GM12878 (cell line): ENCODE results near the gene WDR86. TPM values are rescaled to one million over a fixed set of nuclear protein-coding genes. Genes with fewer than 3 reads are reported as not detected.

Source experiments
- ATAC-seq: fragments of 200-7000 bp; cut with Tn5 transposase; 3 replicates; pipeline ENCODE4 v1.9.1; 2020; ENCODE audit warnings: mild to moderate bottlenecking, moderate library complexity
- BruUV-seq: library from RNA; stranded (reverse); fragments of 400-500 nt; replicated peaks from 2 replicates; lab custom pipeline; 2021; lab: Mats Ljungman, UMichigan
- CTCF ChIA-PET: fragments of 300-600 bp; sonication (Branson Sonifier 250); formaldehyde crosslinking; extraction: SDS; loops from one replicate; lab custom pipeline; 2021; ENCODE audit warnings: inconsistent platforms; lab: Yijun Ruan, JAX
- POLR2A ChIA-PET: fragments of 350-600 bp; formaldehyde crosslinking; extraction: SDS; loops from one replicate; lab custom pipeline; 2021; ENCODE audit warnings: inconsistent platforms; lab: Charles Lee
- RAD21 ChIA-PET: fragments of 300-600 bp; sonication (Branson Sonifier 250); formaldehyde crosslinking; loops from one replicate; lab custom pipeline; 2023; ENCODE audit warnings: antibody characterized with exemption; ENCODE audit not compliant: unreplicated experiment; lab: Charles Lee
- SMC1A ChIA-PET: fragments of 300-600 bp; sonication (Branson Sonifier 250); formaldehyde crosslinking; loops from one replicate; lab custom pipeline; 2023; ENCODE audit not compliant: unreplicated experiment, uncharacterized antibody; lab: Charles Lee
- DNase-seq: peaks from one replicate; pipeline ENCODE4 v3.0.0-alpha.2; 2011; ENCODE audit warnings: low read depth, low spot score
- FAIRE-seq: peaks from 3 replicates; lab custom pipeline; 2011; peaks lifted over from hg19 to GRCh38; lab: Jason Lieb, UNC
- H2AFZ ChIP-seq: 2 replicates; pipeline ENCODE4 v1.6.0; 2011; ENCODE audit warnings: low read depth, low read length, control low read depth; ENCODE audit not compliant: control insufficient read depth
- H3K27ac ChIP-seq: 2 replicates; pipeline ENCODE4 v1.5.1; 2011; ENCODE audit warnings: control low read depth; ENCODE audit not compliant: control insufficient read depth, insufficient read depth
- H3K27me3 ChIP-seq, 2 experiments: replicated peaks in 1 of 2; 2 replicates each; pipeline versions ENCODE4 v1.6.0 to v1.6.1; 2011; ENCODE audit warnings: low read length in 1 of 2; ENCODE audit not compliant: control insufficient read depth in 2 of 2, insufficient read depth in 2 of 2
- H3K36me3 ChIP-seq, 2 experiments: 2 replicates each; pipeline ENCODE4 v1.5.1; 2011; ENCODE audit warnings: low read length in 1 of 2; ENCODE audit not compliant: control insufficient read depth in 2 of 2, insufficient read depth in 2 of 2
- H3K4me1 ChIP-seq: 2 replicates; pipeline ENCODE4 v1.6.1; 2011; ENCODE audit warnings: mild to moderate bottlenecking, low read length, moderate library complexity, mixed read lengths; ENCODE audit not compliant: control insufficient read depth, insufficient read depth
- H3K4me2 ChIP-seq: 2 replicates; pipeline ENCODE4 v1.6.0; 2011; ENCODE audit warnings: control low read depth; ENCODE audit not compliant: control insufficient read depth, insufficient read depth
- H3K4me3 ChIP-seq: fragments of 200-600 bp; sonication (generic); 2 replicates; pipeline ENCODE4 v1.5.1; 2016
- H3K79me2 ChIP-seq: 2 replicates; pipeline ENCODE4 v1.6.0; 2011; ENCODE audit warnings: low read length; ENCODE audit not compliant: control insufficient read depth, insufficient read depth
- H3K9ac ChIP-seq: 2 replicates; pipeline ENCODE4 v1.8.0; 2011; ENCODE audit warnings: low read length, control low read depth, mixed read lengths; ENCODE audit not compliant: control insufficient read depth, insufficient read depth
- H3K9me3 ChIP-seq: replicated peaks from 3 replicates; pipeline ENCODE4 v1.5.1; 2011; ENCODE audit warnings: mild to moderate bottlenecking, low read length; ENCODE audit not compliant: control insufficient read depth, insufficient read depth
- H4K20me1 ChIP-seq: 2 replicates; pipeline ENCODE4 v1.6.0; 2011; ENCODE audit not compliant: control insufficient read depth, insufficient read depth
- BCL11A ChIP-seq: IDR thresholded peaks from 2 replicates; pipeline ENCODE4 v1.6.1; 2011; ENCODE audit warnings: low read depth, low read length
- ETV6 ChIP-seq, 2 experiments: fragments of 450-650 bp in 1 of 2; IDR thresholded peaks in 1 of 2; conservative IDR thresholded peaks in 1 of 2; 2 replicates each; pipeline ENCODE4 v1.6.1; 2014; ENCODE audit warnings: antibody characterized with exemption in 1 of 2, borderline replicate concordance in 1 of 2, low read depth in 1 of 2, mild to moderate bottlenecking in 1 of 2, moderate library complexity in 1 of 2
- KDM1A ChIP-seq: fragments of 200-600 bp; sonication (generic); IDR thresholded peaks from 2 replicates; pipeline ENCODE4 v1.6.1; 2016; ENCODE audit warnings: borderline replicate concordance
- MLLT1 ChIP-seq: fragments of 450-650 bp; IDR thresholded peaks from 2 replicates; pipeline ENCODE4 v1.6.1; 2016; ENCODE audit warnings: mild to moderate bottlenecking
- PKNOX1 ChIP-seq: fragments of 450-650 bp; IDR thresholded peaks from 2 replicates; pipeline ENCODE4 v1.6.1; 2016; ENCODE audit warnings: mild to moderate bottlenecking
- POLR2AphosphoS5 ChIP-seq: IDR thresholded peaks from 2 replicates; pipeline ENCODE4 v1.6.1; 2011; ENCODE audit warnings: mild to moderate bottlenecking, low read length, inconsistent platforms
- PRDM15 ChIP-seq: fragments of 450-650 bp; formaldehyde crosslinking; IDR thresholded peaks from 2 replicates; pipeline ENCODE4 v1.4.0; 2020; ENCODE audit warnings: mild to moderate bottlenecking, moderate library complexity
- SUZ12 ChIP-seq: fragments of 200-600 bp; sonication (generic); IDR thresholded peaks from one replicate; pipeline ENCODE4 v1.6.1; 2018; ENCODE audit warnings: antibody characterized with exemption, mild to moderate bottlenecking; ENCODE audit not compliant: unreplicated experiment
- WRNIP1 ChIP-seq: IDR thresholded peaks from 2 replicates; pipeline ENCODE4 v1.6.1; 2011; ENCODE audit warnings: low read depth, low read length, improper control_type of control experiment, borderline replicate concordance
- ZBTB33 ChIP-seq: fragments of 450-650 bp; IDR thresholded peaks from 2 replicates; pipeline ENCODE4 v1.6.1; 2017; ENCODE audit warnings: mild to moderate bottlenecking
- ZNF384 ChIP-seq: IDR thresholded peaks from 2 replicates; pipeline ENCODE4 v1.6.1; 2012; ENCODE audit warnings: low read depth, mild to moderate bottlenecking, low read length, improper control_type of control experiment, borderline replicate concordance
- WGBS: methylation state at CpG from one replicate; pipeline ENCODE4 v1.1.6; 2016; ENCODE audit warnings: low lambda C conversion rate; ENCODE audit not compliant: insufficient replicate concordance, insufficient coverage; ENCODE audit errors: missing lambda C conversion rate; 5-methylcytosine and 5-hydroxymethylcytosine counted together
- in situ Hi-C: fragments of 300-500 bp; cut with MboI; formaldehyde crosslinking; loops from 9 replicates; pipeline ENCODE4 v1.14.3; 2018; ENCODE audit warnings: mixed read lengths
- intact Hi-C: fragments of 100-400 bp; cut with micrococcal nuclease; formaldehyde crosslinking; loops from one replicate; pipeline ENCODE4 v1.14.2; 2022; ENCODE audit not compliant: unreplicated experiment
- polyA plus RNA-seq, 11 experiments: library from polyadenylated mRNA; depleted of rRNA in 4 of 11; unstranded in 6 of 11; stranded (reverse) in 5 of 11; fragments of >200 nt; fragmentation: Nextera tagmentation in 4 of 11; fragmentation: Illumina TruSeq in 1 of 11; extraction: Ambion mirVana in 4 of 11; extraction: Trizol in 1 of 11; gene quantifications; 1 replicate in 1 of 11; 2 replicates in 10 of 11; pipeline versions ENCODE4 v1.2.1 to v1.2.3, GENCODE V29; 2011 to 2016; ENCODE audit warnings: inconsistent platforms in 2 of 11, missing spikeins in 2 of 11, low read depth in 1 of 11
- total RNA-seq, 4 experiments: library from RNA; depleted of rRNA in 3 of 4; stranded (reverse); fragments of >200 nt in 3 of 4; fragmentation: Illumina TruSeq in 1 of 4; extraction: Trizol in 1 of 4; gene quantifications; 2 replicates each; pipeline versions ENCODE4 v1.2.1 to v1.2.3, GENCODE V29; 2013 to 2021

Gene WDR86
- total and polyA plus RNA-seq, 10 of the 15 experiments (the other 5 are each of a cell fraction or from before 2014, with no cell fraction given), result 0.05 to 0.19 (median 0.15) TPM; not detected in 7

- no peak overlapping the region for H3K9ac ChIP-seq
- H3K4me1 ChIP-seq, result peaks cover 7% of the 10 kb centered on the region
- H3K79me2 ChIP-seq, result no peaks in the 10 kb centered on the region
- ATAC-seq, result no peak
- no peak overlapping the region for H3K4me3 ChIP-seq
- H2AFZ ChIP-seq, result no peak overlapping the region
- ChIA-PET RAD21 (no interaction called here), POLR2A (no interaction called here), CTCF (no interaction called here), SMC1A (no interaction called here)
- H3K27ac ChIP-seq, result no peak overlapping the region
- H3K4me2 ChIP-seq, result no peak overlapping the region
- 96% methylated on average over 25 of the region's 25 CpGs for WGBS
- in situ Hi-C loops, result loop anchor here (5.0 kb wide), 1 partner anchor 68 kb away; no protein-coding TSS in a partner anchor
- H4K20me1 ChIP-seq, result no peaks in the 10 kb centered on the region
- no peak for DNase-seq
- intact Hi-C loops, result no loop called here
- no peaks in the 10 kb centered on the region; the same call in 2 of the 3 replicates for H3K9me3 ChIP-seq
- no peak for FAIRE-seq
- H3K27me3 ChIP-seq, result peaks cover 2 to 3% of the 10 kb centered on the region in 2 experiments; a peak in 2 of 4 replicates
- H3K36me3 ChIP-seq, result peaks cover 7 to 14% of the 10 kb centered on the region in 2 experiments; a peak in 3 of 4 replicates
- BruUV-seq, result no TSS peak
- no peak for TF ChIP-seq ZBTB33
- TF ChIP-seq SUZ12, result no peak
- no peak for TF ChIP-seq KDM1A
- TF ChIP-seq MLLT1, result no peak
- no peak for TF ChIP-seq ZNF384
- TF ChIP-seq BCL11A, result no peak
- TF ChIP-seq PRDM15, result no peak
- no peak for TF ChIP-seq WRNIP1
- no peak for TF ChIP-seq PKNOX1
- no peak for TF ChIP-seq POLR2AphosphoS5
- no peak for TF ChIP-seq ETV6 (conservative IDR thresholded peaks at IDR 0.05 in 1 of 2, IDR thresholded peaks at IDR 0.05 in 1 of 2; ENCODE audit: borderline replicate concordance in 1 of 2, low read depth in 1 of 2)
Measured at GRCh38 chr7:151379534-151380198, 30.2 kb downstream of the WDR86 start.
